22Rv1 (cell line): Measurements from ENCODE around the gene ADGRD1.

Source experiments
- H3K27ac ChIP-seq: fragments of 450-650 bp; 2 replicates; pipeline ENCODE4 v1.5.1; 2017
- CTCF ChIP-seq: fragments of 450-650 bp; IDR thresholded peaks from 2 replicates; pipeline ENCODE4 v1.5.1; 2017; ENCODE audit warnings: mild to moderate bottlenecking
- ZFX ChIP-seq: fragments of 450-650 bp; IDR thresholded peaks from 2 replicates; pipeline ENCODE4 v1.6.1; 2017; ENCODE audit warnings: antibody characterized with exemption, borderline replicate concordance

Gene ADGRD1

GRCh38 chr12:131034631-131035244, 81.0 kb downstream of the ADGRD1 start:
- H3K27ac ChIP-seq, result no peak overlapping the region
- TF ChIP-seq ZFX (no peak), CTCF (no peak)

- no peak for TF ChIP-seq CTCF
- TF ChIP-seq ZFX, result no peak
- H3K27ac ChIP-seq, result no peak overlapping the region
These were observed 81.6 kb downstream of the ADGRD1 start for GRCh38 chr12:131035245-131035681.

GRCh38 chr12:131038159-131038558, 84.5 kb downstream of the ADGRD1 start:
- H3K27ac ChIP-seq, result no peak overlapping the region
- TF ChIP-seq ZFX (no peak), CTCF (no peak)

- TF ChIP-seq CTCF, result no peak
- TF ChIP-seq ZFX, result no peak
These were observed 85.5 kb downstream of the ADGRD1 start for GRCh38 chr12:131038961-131039950.

GRCh38 chr12:131040491-131040890, 86.8 kb downstream of the ADGRD1 start:
- TF ChIP-seq CTCF (no peak), ZFX (no peak)
- no peak overlapping the region for H3K27ac ChIP-seq

More at GRCh38 chr12:131038961-131039950, 85.5 kb downstream of the ADGRD1 start:
- no peak overlapping the region for H3K27ac ChIP-seq

GRCh38 chr12:131041216-131041967, 87.7 kb downstream of the ADGRD1 start:
- TF ChIP-seq CTCF (no peak), ZFX (no peak)
- no peak overlapping the region for H3K27ac ChIP-seq
